Stomach (tissue), 4 donors: Measurements from ENCODE around the gene BRCA2.

ENCODE experiments used
- CTCF ChIP-seq, 7 experiments: fragments of 450-650 bp in 4 of 7; fragments of 200-600 bp in 3 of 7; sonication (generic) in 3 of 7; IDR thresholded peaks; one replicate each; pipeline ENCODE4 v1.5.1; 2016 to 2019; ENCODE audit warnings: antibody characterized with exemption in 7 of 7, control low read depth in 2 of 7, mild to moderate bottlenecking in 1 of 7
- EP300 ChIP-seq: sonication (generic); formaldehyde crosslinking; IDR thresholded peaks from one replicate; pipeline ENCODE4 v1.6.1; 2017; ENCODE audit warnings: antibody characterized with exemption
- POLR2A ChIP-seq, 4 donors: fragments of 450-650 bp; IDR thresholded peaks; one replicate each; pipeline ENCODE4 v1.6.1; 2016; ENCODE audit warnings: antibody characterized with exemption in 4 of 4, control low read depth in 2 of 4, mild to moderate bottlenecking in 1 of 4, moderate library complexity in 1 of 4
- POLR2AphosphoS5 ChIP-seq, 3 donors: sonication (generic); formaldehyde crosslinking; IDR thresholded peaks; one replicate each; pipeline ENCODE4 v1.6.1; 2016; ENCODE audit warnings: antibody characterized with exemption in 3 of 3

GRCh38 chr13:32281096-32281495, 34.2 kb upstream of the BRCA2 start:
- TF ChIP-seq CTCF (IDR thresholded peaks at IDR 0.05), result no peak
- TF ChIP-seq POLR2A (IDR thresholded peaks at IDR 0.05), result no peak
- no peak for TF ChIP-seq EP300
- TF ChIP-seq POLR2AphosphoS5 (IDR thresholded peaks at IDR 0.05), result no peak
